ENCODE results near the gene TPRN. TPM values are rescaled to one million over a fixed set of nuclear protein-coding genes. Genes with fewer than 3 reads are reported as not detected.

Gene TPRN
- total RNA-seq, 1 donor from 2014 or later: 13.7 TPM

GRCh38 chr9:137147091-137147792 lies 53.3 kb downstream of the TPRN start:
- ATAC-seq (no peak), DNase-seq (ENCODE audit: low spot score) (no peak)

- DNase-seq (ENCODE audit: low spot score) (no peak), ATAC-seq (no peak)
Observed at GRCh38 chr9:137146527-137146918, 54.0 kb downstream of the TPRN start.

- DNase-seq (ENCODE audit: low spot score): no peak
- no peak for ATAC-seq
Observed at GRCh38 chr9:137145731-137146526, 54.6 kb downstream of the TPRN start.

GRCh38 chr9:137143459-137143858 lies 57.1 kb downstream of the TPRN start:
- DNase-seq (ENCODE audit: low spot score) (no peak), ATAC-seq (no peak)

GRCh38 chr9:137141976-137142936 lies 58.3 kb downstream of the TPRN start:
- ATAC-seq (no peak), DNase-seq (ENCODE audit: low spot score) (no peak)

Other genes starting within 250 kb of the TPRN start
- gene LCN12, start 248.5 kb downstream of the TPRN start, total RNA-seq: 30.3 TPM
- 5.2 TPM for gene PTGDS, start 223.2 kb downstream of the TPRN start, total RNA-seq
- gene LCNL1, start 217.7 kb downstream of the TPRN start, total RNA-seq: not detected
- 27.3 TPM for gene PAXX, start 208.3 kb downstream of the TPRN start, total RNA-seq
- not detected for gene CLIC3, start 204.2 kb downstream of the TPRN start, total RNA-seq
- gene ABCA2, start 172.5 kb downstream of the TPRN start, total RNA-seq: 61.2 TPM
- 0.08 TPM for gene FUT7, start 168.7 kb downstream of the TPRN start, total RNA-seq
- 16.6 TPM for gene NPDC1, start 154.6 kb downstream of the TPRN start, total RNA-seq
- 1.7 TPM for gene ENTPD2, start 146.7 kb downstream of the TPRN start, total RNA-seq
- 0.15 TPM for gene SAPCD2, start 130.2 kb downstream of the TPRN start, total RNA-seq
- 1.8 TPM for gene UAP1L1, start 123.2 kb downstream of the TPRN start, total RNA-seq
- 27.4 TPM for gene MAN1B1, start 113.8 kb downstream of the TPRN start, total RNA-seq
- gene DPP7, start 86.0 kb downstream of the TPRN start, total RNA-seq: 87.0 TPM
- not detected for gene GRIN1, start 61.6 kb downstream of the TPRN start, total RNA-seq
- not detected for gene LRRC26, start 30.7 kb downstream of the TPRN start, total RNA-seq
- gene TMEM210, start 28.7 kb downstream of the TPRN start, total RNA-seq: not detected
- 35.5 TPM for gene ANAPC2, start 12.2 kb downstream of the TPRN start, total RNA-seq
- gene SSNA1, start 12.1 kb downstream of the TPRN start, total RNA-seq: 29.4 TPM
- gene TMEM203, start 4.9 kb upstream of the TPRN start, total RNA-seq: 24.5 TPM
- 10.1 TPM for gene NDOR1, start 5.0 kb upstream of the TPRN start, total RNA-seq
- gene RNF208, start 21.5 kb upstream of the TPRN start, total RNA-seq: 7.3 TPM
- 0.81 TPM for gene CYSRT1, start 24.4 kb upstream of the TPRN start, total RNA-seq
- not detected for gene RNF224, start 26.8 kb upstream of the TPRN start, total RNA-seq
- not detected for gene SLC34A3, start 30.2 kb upstream of the TPRN start, total RNA-seq
- gene TUBB4B, start 40.5 kb upstream of the TPRN start, total RNA-seq: 123 TPM
- gene STPG3, start 50.5 kb upstream of the TPRN start, total RNA-seq: not detected
- 22.2 TPM for gene NELFB, start 54.6 kb upstream of the TPRN start, total RNA-seq
- 3.6 TPM for gene TOR4A, start 77.0 kb upstream of the TPRN start, total RNA-seq
- gene NRARP, start 101.5 kb upstream of the TPRN start, total RNA-seq: 1.3 TPM
- gene EXD3, start 222.4 kb upstream of the TPRN start, total RNA-seq: 19.3 TPM
- 6.0 TPM for gene NOXA1, start 222.7 kb upstream of the TPRN start, total RNA-seq
- gene ENTPD8, start 240.6 kb upstream of the TPRN start, total RNA-seq: 9.0 TPM